Liver (tissue), 3 donors: Measurements from ENCODE around the gene AGAP5.

ENCODE experiments used
- CTCF ChIP-seq: fragments of 150-350 bp; IDR thresholded peaks from 2 replicates; pipeline ENCODE4 v1.5.1; 2017; ENCODE audit warnings: improper control_type of control experiment, low read depth, low read length; ENCODE audit not compliant: missing input control
- EGR1 ChIP-seq, 2 donors: IDR thresholded peaks; 2 replicates each; pipeline ENCODE4 v1.6.1; 2016 to 2018; ENCODE audit warnings: antibody characterized with exemption in 2 of 2, low read depth in 2 of 2
- MAX ChIP-seq: IDR thresholded peaks from 2 replicates; pipeline ENCODE4 v1.6.1; 2016; ENCODE audit warnings: antibody characterized with exemption
- RAD21 ChIP-seq, 2 donors: IDR thresholded peaks; 2 replicates each; pipeline ENCODE4 v1.6.1; 2016; ENCODE audit warnings: antibody characterized with exemption in 2 of 2, mild to moderate bottlenecking in 2 of 2
- REST ChIP-seq: IDR thresholded peaks from 2 replicates; pipeline ENCODE4 v1.6.1; 2016; ENCODE audit warnings: antibody characterized with exemption, mild to moderate bottlenecking
- SP1 ChIP-seq: IDR thresholded peaks from 2 replicates; pipeline ENCODE4 v1.6.1; 2018; ENCODE audit warnings: antibody characterized with exemption, mild to moderate bottlenecking
- YY1 ChIP-seq: IDR thresholded peaks from 2 replicates; pipeline ENCODE4 v1.6.1; 2016; ENCODE audit warnings: antibody characterized with exemption, mild to moderate bottlenecking
- ZBTB33 ChIP-seq: IDR thresholded peaks from 2 replicates; pipeline ENCODE4 v1.6.1; 2016; ENCODE audit warnings: antibody characterized with exemption
- donor health status: healthy.
- donor health status: healthy.

GRCh38 chr10:73635781-73636180, 62.1 kb downstream of the AGAP5 start:
- TF ChIP-seq CTCF (no peak), EGR1 (IDR thresholded peaks at IDR 0.05; ENCODE audit: low read depth in 2 of 2) (no peak), ZBTB33 (no peak), RAD21 (IDR thresholded peaks at IDR 0.05) (no peak), MAX (no peak), REST (no peak), SP1 (no peak), YY1 (no peak)
